GM18508 (cell line): ENCODE results near the gene MINDY4.

Experiments used
- ATAC-seq: cut with Tn5 transposase; IDR thresholded peaks from one replicate; pipeline ENCODE4 v1.9.1; 2021; ENCODE audit warnings: moderate number of reproducible peaks; ENCODE audit not compliant: insufficient read depth, unreplicated experiment

Gene MINDY4

GRCh38 chr7:30936650-30937245 is 165.5 kb downstream of the MINDY4 start:
- no peak for ATAC-seq

- ATAC-seq, result no peak
Observed at GRCh38 chr7:30937416-30937815, 166.2 kb downstream of the MINDY4 start.

GRCh38 chr7:30938435-30939316 is 167.5 kb downstream of the MINDY4 start:
- ATAC-seq, result peak; percentile 54

GRCh38 chr7:30941582-30942323 is 170.5 kb downstream of the MINDY4 start:
- ATAC-seq, result no peak
